ENCODE data around the gene TSHB.
"Not testable (repeated sequence)": the region's sequence is repeated elsewhere in the genome, so short reads cannot be mapped to it uniquely, and the experiment has no call there.

The TSHB gene

DNA sequence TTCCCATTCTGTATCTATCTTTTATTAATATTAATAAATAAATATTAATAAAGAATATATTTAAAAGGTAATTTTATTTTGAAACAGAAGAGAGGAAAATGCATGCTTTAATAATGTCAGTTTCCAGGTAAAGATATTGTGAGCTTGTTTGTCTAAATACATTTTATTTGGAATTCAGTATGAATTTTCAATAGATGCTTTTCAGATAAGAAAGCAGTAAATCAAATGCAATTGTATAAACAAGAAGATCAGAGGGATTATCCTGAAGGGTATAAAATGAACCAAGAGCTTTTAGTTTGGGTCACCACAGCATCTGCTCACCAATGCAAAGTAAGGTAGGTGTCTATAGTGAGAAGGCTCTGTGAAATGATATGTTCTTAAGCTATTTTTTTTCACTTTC lies at the start of gene TSHB:
TSHB (plus strand) TSS at position 301 of the 400 bp plus-strand sequence. CDS start 3,537 bp downstream, outside the sequence.
- DNase-seq: no peak

DNA sequence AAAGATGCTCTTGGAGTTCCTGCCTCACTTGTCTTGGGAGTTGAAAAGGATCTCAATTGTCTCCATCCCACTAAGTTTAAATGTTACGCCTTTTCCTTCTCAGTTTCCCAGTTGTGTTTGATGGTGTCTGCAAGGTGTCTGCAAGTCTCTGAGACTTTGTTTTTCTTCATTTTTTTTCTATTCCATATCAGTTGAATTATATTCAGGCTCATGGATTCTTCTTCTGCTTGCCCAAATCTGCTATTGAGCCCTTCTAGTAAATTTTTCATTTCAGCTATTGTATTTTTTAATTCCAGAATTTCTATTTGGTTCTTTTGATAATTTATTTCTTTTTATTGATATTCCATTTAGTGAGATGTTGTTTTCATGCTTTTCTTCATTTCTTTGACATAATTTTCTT lies 47.4 kb upstream of the TSHB start:
- DNase-seq: no peak

DNA sequence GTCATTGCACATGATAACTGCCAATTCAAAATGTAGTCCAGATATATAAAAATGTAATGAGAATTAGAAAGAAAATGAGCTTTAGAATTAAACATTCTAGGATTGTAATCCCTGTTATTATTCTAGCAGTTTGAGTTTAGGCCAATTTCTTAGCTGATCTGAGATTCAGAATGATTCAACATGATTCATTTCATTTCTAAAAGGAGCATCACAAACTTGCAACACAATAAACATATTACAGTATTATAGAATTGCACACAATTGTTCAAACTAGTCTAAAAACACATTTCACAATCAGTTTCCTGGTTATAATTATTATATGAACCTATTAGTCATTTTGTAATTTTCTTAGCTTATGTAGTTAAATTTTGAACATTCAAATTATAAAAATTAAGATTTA lies 43.3 kb upstream of the TSHB start:
- no peak for DNase-seq

- DNase-seq: no peak
Measured at GRCh38 chr1:114988095-114988494, 41.5 kb upstream of the TSHB start.

GRCh38 chr1:114997510-114998289 lies 31.9 kb upstream of the TSHB start:
- DNase-seq: no peak

GRCh38 chr1:115006191-115006590 lies 23.4 kb upstream of the TSHB start:
- no peak for DNase-seq

DNA sequence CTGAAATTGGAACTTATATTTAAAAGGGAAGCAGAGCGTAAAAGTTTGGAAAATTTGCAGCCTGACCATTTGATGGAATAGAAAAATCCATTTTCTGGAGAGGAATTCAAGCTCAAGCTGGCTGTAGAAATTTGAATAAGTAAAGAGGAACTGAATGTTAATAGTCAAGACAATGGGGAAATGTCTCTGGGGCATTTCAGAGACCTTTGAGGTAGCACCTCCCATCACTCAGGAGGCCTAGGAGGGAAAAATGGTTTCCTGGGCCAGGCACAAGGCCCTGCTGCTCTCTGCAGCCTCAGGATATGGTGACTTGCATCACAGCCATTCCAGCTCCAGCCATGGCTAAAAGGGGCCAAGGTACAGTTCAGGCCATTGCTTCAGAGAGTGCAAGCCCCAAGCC lies 17.6 kb upstream of the TSHB start:
- no peak for DNase-seq

DNA sequence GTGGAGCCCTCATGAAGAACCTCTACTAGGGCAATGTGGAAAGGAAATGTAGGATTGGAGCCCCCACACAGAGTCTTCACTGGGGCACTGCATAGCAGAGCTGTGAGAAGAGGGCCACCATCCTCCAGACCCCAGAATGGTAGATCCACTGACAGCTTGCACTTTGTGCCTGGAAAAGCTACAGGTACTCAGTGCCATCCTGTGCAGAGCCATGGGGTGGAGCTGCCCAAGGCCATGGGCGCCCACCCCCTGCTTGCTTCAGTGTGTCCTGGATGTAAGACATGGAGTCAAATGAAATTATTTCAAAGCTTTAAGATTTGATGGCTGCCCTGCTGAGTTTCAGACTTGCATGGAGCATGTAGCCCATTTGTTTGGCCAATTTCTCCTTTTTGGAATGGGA lies 17.2 kb upstream of the TSHB start:
- DNase-seq: no peak

GRCh38 chr1:115013792-115014191 lies 15.8 kb upstream of the TSHB start:
- no peak for DNase-seq

- not testable (repeated sequence) for DNase-seq
Measured at GRCh38 chr1:115019549-115019948, 10.1 kb upstream of the TSHB start.

DNA sequence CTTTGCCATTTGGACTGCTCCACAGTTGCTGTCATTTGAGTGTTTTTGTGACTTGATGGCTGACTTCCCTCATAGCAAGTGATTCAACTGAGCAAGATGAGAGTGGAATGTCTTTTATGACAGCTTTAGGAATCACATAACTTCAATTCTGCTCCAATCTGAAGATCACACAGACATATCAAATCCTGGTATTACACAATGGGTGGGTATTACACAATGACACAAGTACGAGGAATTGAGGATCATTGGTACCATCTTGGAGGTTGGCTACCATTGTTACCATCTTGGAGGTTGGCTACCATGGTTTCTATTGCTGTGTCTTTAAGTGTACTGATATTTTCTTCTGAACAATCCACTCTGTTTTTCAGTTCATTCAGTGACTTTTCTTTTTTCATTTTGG lies 8.5 kb upstream of the TSHB start:
- DNase-seq: no peak

DNA sequence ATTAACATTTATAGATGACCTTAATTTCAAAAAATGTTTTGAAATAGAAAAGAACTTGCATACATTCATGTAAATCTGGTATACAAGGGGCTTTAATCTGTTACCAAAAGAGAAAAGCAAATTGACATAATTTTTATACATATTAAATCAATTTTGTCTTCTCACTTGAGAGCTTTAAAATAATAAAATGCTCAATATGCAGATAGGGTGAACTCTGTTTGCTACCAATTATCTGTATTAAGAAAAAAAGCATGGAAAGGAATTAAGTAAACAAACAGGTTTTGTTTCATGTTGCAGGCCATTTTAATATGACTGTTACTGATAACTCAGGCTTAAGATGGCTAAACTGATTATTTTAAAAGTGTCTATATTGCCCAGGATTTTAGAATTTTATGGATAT lies 6.0 kb upstream of the TSHB start:
- no peak for DNase-seq

DNA sequence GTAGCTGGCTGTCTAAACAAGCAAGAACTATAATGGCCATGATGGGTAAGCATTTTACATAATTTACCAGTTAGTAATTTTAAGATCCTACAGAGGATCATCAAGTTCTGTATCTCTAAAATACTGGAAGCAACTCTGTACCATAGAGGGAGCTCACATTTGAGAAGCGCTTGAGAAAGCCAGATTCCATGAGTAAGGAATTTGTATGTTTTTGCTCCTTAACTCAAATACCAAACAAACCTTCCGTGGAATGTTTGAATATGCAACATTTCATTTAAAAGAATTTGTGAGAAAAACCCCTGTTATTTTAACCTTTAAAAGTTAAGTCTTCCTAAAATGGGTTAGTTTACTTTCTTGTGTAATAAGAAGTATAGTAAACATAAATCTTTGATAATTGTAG lies 2.0 kb downstream of the TSHB start:
- DNase-seq: no peak

GRCh38 chr1:115035652-115036051 lies 6.0 kb downstream of the TSHB start:
- DNase-seq: no peak

DNA sequence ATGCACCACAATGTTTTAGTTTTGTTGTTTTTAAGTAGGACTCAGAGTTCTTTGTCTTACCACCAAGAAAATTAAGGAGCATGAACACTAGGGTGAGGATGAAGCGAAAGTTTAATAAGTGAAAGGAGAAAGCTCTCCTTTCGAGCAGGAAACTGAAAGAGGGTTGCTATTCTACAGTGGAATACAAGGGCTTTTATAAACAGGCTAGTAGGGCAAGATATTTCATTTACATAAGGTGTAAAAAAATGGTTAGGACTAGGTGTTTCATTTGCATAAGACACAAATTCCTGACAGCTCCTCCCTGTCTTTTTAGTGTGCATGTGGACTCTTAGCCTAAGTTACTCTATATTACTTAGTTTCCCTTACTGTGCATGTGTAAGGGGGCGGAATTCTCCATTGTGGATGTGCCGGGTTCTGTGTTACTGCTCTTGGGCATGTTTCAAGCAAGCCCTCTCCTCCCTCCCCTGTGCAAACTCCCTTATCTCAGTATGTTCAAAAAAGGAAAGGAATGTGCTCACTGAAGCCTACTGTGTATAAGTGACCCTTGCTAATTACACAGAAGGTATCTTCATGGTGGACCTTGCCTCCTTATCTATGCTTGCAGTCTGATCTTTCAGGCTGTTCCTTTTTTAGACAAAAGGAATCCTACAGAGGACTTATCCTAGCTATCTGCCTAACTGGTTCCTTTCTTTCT lies 7.3 kb downstream of the TSHB start:
- DNase-seq: no peak

- no peak for DNase-seq
Measured at GRCh38 chr1:115040501-115040900, 10.9 kb downstream of the TSHB start.

- no peak for DNase-seq
Measured at GRCh38 chr1:115041654-115042053, 12.0 kb downstream of the TSHB start.

GRCh38 chr1:115046751-115047150 lies 17.1 kb downstream of the TSHB start:
- DNase-seq: no peak

DNA sequence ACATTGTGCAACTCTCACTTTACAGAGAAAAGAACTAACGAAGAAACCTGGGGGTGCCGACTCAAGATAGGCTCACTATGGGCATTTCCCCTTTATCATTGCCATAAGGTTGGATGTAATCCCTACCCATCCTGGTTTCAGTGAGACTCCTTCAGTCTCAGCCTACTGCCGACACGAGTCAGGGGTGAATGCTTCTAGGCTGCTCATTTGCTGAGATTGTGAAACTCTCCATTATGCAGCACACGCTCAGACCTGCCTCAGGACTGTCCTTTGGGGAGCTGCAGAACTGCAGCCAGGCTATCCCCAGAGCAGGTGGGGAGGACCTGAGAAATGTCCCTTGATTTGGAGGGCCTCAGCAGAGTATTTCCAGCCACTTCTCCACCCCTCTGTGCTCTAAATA lies 22.2 kb downstream of the TSHB start:
- no peak for DNase-seq

GRCh38 chr1:115052454-115053083 lies 22.9 kb downstream of the TSHB start:
- peak in 10 of 58 donors; percentile 2 to 40 (median 12) for DNase-seq

DNA sequence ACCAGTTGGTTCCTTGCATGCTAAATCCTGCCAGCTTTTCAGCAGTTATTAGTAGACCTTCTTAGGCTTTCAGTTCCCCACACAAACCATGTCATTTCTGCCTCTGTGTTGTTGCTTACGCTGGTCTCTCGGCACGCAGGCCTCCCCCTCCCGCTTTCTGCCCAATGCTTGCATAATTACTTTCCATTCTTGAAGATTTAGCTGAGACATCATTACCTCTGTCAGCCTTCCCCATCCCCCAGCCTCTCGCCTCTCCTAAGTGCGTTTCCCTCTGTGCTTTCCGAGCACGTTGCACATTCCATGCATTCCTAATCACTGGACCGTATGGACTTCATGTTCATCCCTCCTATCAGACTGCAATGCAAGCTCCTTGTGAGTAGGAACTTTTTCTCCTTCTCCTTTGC lies 26.8 kb downstream of the TSHB start:
- peak in 1 of 58 donors; percentile 6 for DNase-seq

DNA sequence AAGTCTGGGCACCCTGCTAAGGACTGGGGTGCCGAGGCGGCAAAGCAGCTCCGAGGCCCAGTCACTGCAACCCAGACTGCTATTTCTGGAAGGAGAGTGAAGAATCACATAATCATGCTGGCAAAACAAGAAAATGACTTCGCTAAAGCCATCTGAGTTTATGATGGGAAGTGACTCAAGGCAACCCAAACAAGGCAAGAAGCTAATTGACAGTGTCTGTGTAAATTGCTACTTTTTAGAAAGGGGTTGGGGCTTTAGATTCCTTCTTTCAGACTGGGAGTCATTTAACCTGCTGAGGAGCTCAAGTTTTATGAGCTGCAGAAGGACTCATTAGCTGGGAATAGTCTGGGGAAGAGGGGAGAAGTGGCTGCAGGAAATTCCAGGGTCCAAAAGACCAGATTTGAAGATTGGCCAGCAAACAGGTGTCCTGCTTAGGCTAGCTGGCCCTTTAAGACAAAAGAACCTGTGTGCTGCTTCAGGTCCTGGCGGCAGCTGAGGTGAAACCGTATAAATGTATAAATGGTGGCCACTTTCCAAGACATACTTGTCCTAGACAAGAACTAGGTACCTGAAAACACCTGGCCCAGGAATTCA lies 28.1 kb downstream of the TSHB start:
- no peak for DNase-seq

Data from anterior cingulate cortex (tissue), 58 donors.